Hepatocyte (in vitro differentiated cells): ENCODE measurements around the gene CRTAP.

Experiments used
- CTCF ChIP-seq: fragments of 200-600 bp; sonication (generic); IDR thresholded peaks from 2 replicates; pipeline ENCODE4 v1.5.1; 2016; ENCODE audit warnings: antibody characterized with exemption, mild to moderate bottlenecking; ENCODE audit not compliant: poor library complexity
- EZH2 ChIP-seq: fragments of 200-600 bp; sonication (generic); IDR thresholded peaks from 2 replicates; pipeline ENCODE4 v1.6.1; 2016; ENCODE audit warnings: antibody characterized with exemption, mild to moderate bottlenecking, borderline replicate concordance
- EZH2phosphoT487 ChIP-seq: fragments of 200-600 bp; sonication (generic); IDR thresholded peaks from one replicate; pipeline ENCODE4 v1.6.1; 2018; ENCODE audit warnings: antibody characterized with exemption, mild to moderate bottlenecking, low read depth, moderate library complexity; ENCODE audit not compliant: unreplicated experiment, severe bottlenecking

DNA sequence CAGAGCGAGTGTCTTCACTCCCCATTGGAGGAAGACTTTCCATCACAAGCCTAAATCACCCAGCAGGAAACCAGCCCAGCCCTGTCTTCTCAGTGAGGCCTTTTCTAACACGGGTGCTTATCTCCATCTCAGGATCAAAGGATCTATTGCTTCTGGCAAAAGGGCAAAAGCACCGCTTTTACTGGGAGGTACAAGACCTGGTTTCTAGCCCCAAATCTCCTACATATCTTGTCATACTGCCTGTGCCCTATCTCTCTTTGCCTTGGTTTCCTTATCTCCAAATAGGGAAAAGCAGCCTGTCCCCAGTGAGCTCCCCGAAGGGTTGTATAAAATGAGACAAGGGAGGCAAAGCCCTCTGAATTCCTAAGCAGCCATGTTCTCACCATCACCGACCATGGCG lies 22.1 kb upstream of the CRTAP start:
- no peak for TF ChIP-seq CTCF
- no peak for TF ChIP-seq EZH2
- TF ChIP-seq EZH2phosphoT487 = no peak
